H9 (cell line): ENCODE data around the gene ARID1A. TPM values are rescaled to one million over a fixed set of nuclear protein-coding genes. Genes with fewer than 3 reads are reported as not detected.

Source experiments
- DNase-seq: peaks from one replicate; pipeline ENCODE4 v3.0.0-alpha.2; 2017
- H2AFZ ChIP-seq: one replicate; pipeline ENCODE4 v1.6.1; 2013; ENCODE audit warnings: mild to moderate bottlenecking, low read length, control low read depth, moderate library complexity
- H2AK5ac ChIP-seq: 2 replicates; pipeline ENCODE4 v1.6.1; 2013; ENCODE audit warnings: low read length, control low read depth, mixed read lengths; ENCODE audit not compliant: insufficient read length
- H2BK120ac ChIP-seq: one replicate; pipeline ENCODE4 v1.6.1; 2013; ENCODE audit warnings: low read depth, mild to moderate bottlenecking, low read length, control low read depth, inconsistent platforms; ENCODE audit not compliant: poor library complexity, severe bottlenecking
- H2BK12ac ChIP-seq: 2 replicates; pipeline ENCODE4 v1.6.1; 2013; ENCODE audit warnings: low read length, control low read depth, mixed read lengths, low read depth; ENCODE audit not compliant: insufficient read length
- H2BK15ac ChIP-seq: 2 replicates; pipeline ENCODE4 v1.6.1; 2013; ENCODE audit warnings: low read depth, low read length, control low read depth
- H2BK20ac ChIP-seq: one replicate; pipeline ENCODE4 v1.6.1; 2013; ENCODE audit warnings: low read depth, mild to moderate bottlenecking, low read length, control low read depth, inconsistent platforms; ENCODE audit not compliant: poor library complexity, severe bottlenecking
- H2BK5ac ChIP-seq: 2 replicates; pipeline ENCODE4 v1.6.1; 2013; ENCODE audit warnings: low read length, control low read depth, mixed read lengths; ENCODE audit not compliant: insufficient read length
- H3K14ac ChIP-seq: 2 replicates; pipeline ENCODE4 v1.6.1; 2013; ENCODE audit warnings: low read length, control low read depth; ENCODE audit not compliant: insufficient read depth
- H3K18ac ChIP-seq: 2 replicates; pipeline ENCODE4 v1.6.1; 2013; ENCODE audit warnings: low read depth, mild to moderate bottlenecking, mixed read lengths, low read length, control low read depth; ENCODE audit not compliant: insufficient read length
- H3K23ac ChIP-seq: 2 replicates; pipeline ENCODE4 v1.6.1; 2013; ENCODE audit warnings: low read length, control low read depth, mixed read lengths, low read depth; ENCODE audit not compliant: insufficient read length
- H3K23me2 ChIP-seq: 2 replicates; pipeline ENCODE4 v1.6.1; 2013; ENCODE audit warnings: low read depth, mild to moderate bottlenecking, mixed read lengths, low read length, control low read depth; ENCODE audit not compliant: insufficient read length, poor library complexity, severe bottlenecking
- H3K27ac ChIP-seq: 2 replicates; pipeline ENCODE4 v1.5.1; 2013; ENCODE audit warnings: low read length, control low read depth, mixed read lengths, low read depth; ENCODE audit not compliant: insufficient read length
- H3K27me3 ChIP-seq: 2 replicates; pipeline ENCODE4 v1.6.1; 2013; ENCODE audit warnings: low read length, control low read depth, inconsistent platforms; ENCODE audit not compliant: insufficient read depth
- H3K4ac ChIP-seq: 2 replicates; pipeline ENCODE4 v1.6.1; 2013; ENCODE audit warnings: low read depth, mild to moderate bottlenecking, control low read depth, inconsistent platforms, low read length, moderate library complexity
- H3K4me1 ChIP-seq: 2 replicates; pipeline ENCODE4 v1.6.1; 2013; ENCODE audit warnings: low read length, control low read depth, inconsistent platforms; ENCODE audit not compliant: insufficient read depth
- H3K4me2 ChIP-seq: 2 replicates; pipeline ENCODE4 v1.6.1; 2013; ENCODE audit warnings: low read length, control low read depth, mixed read lengths; ENCODE audit not compliant: insufficient read length, insufficient read depth
- H3K56ac ChIP-seq: 2 replicates; pipeline ENCODE4 v1.6.1; 2013; ENCODE audit warnings: low read depth, mild to moderate bottlenecking, mixed read lengths, low read length, control low read depth; ENCODE audit not compliant: insufficient read length
- H3K79me1 ChIP-seq: 2 replicates; pipeline ENCODE4 v1.6.1; 2013; ENCODE audit warnings: low read depth, mild to moderate bottlenecking, moderate library complexity, low read length, control low read depth, inconsistent platforms; ENCODE audit not compliant: insufficient read depth, poor library complexity, severe bottlenecking
- H3K79me2 ChIP-seq: 2 replicates; pipeline ENCODE4 v1.6.1; 2013; ENCODE audit warnings: low read length, control low read depth, inconsistent platforms; ENCODE audit not compliant: insufficient read depth
- H3K9ac ChIP-seq: 2 replicates; pipeline ENCODE4 v1.6.1; 2013; ENCODE audit warnings: low read length, control low read depth, mixed read lengths; ENCODE audit not compliant: insufficient read length; ENCODE audit errors: extremely low read depth
- H3K9me3 ChIP-seq: one replicate; pipeline ENCODE4 v1.6.1; 2013; ENCODE audit warnings: low read depth, low read length, inconsistent platforms; ENCODE audit not compliant: control insufficient read depth
- H3T11ph ChIP-seq: one replicate; pipeline ENCODE4 v1.6.1; 2013; ENCODE audit warnings: mild to moderate bottlenecking, low read length, control low read depth, inconsistent platforms
- H4K20me1 ChIP-seq: one replicate; pipeline ENCODE4 v1.6.1; 2013; ENCODE audit not compliant: control insufficient read depth, insufficient read length, insufficient read depth
- H4K5ac ChIP-seq: 2 replicates; pipeline ENCODE4 v1.6.1; 2013; ENCODE audit warnings: low read depth, mild to moderate bottlenecking, mixed read lengths, low read length, control low read depth; ENCODE audit not compliant: insufficient read length
- H4K8ac ChIP-seq: replicated peaks from 2 replicates; pipeline ENCODE4 v1.6.1; 2013; ENCODE audit warnings: low read length, control low read depth, mixed read lengths, low read depth; ENCODE audit not compliant: insufficient read length
- H4K91ac ChIP-seq: 2 replicates; pipeline ENCODE4 v1.6.1; 2013; ENCODE audit warnings: low read depth, mild to moderate bottlenecking, moderate library complexity, mixed read lengths, low read length, control low read depth; ENCODE audit not compliant: insufficient read length
- H3K27ac Mint-ChIP-seq, 3 experiments: 2 replicates in 2 of 3; 3 replicates in 1 of 3; pipeline ENCODE4 v1.8.0; 2020 to 2021; ENCODE audit warnings: mixed read lengths in 3 of 3, mild to moderate bottlenecking in 1 of 3, moderate library complexity in 1 of 3
- H3K27me3 Mint-ChIP-seq: 2 replicates; pipeline ENCODE4 v1.8.0; 2021; ENCODE audit warnings: low read depth, mild to moderate bottlenecking, moderate library complexity, mixed read lengths
- H3K36me3 Mint-ChIP-seq, 3 experiments: 2 replicates in 2 of 3; 3 replicates in 1 of 3; pipeline ENCODE4 v1.8.0; 2020 to 2021; ENCODE audit warnings: low read depth in 3 of 3, mixed read lengths in 3 of 3; ENCODE audit not compliant: insufficient read depth in 1 of 3
- H3K4me1 Mint-ChIP-seq, 2 experiments: 2 replicates each; pipeline ENCODE4 v1.8.0; 2020; ENCODE audit warnings: mixed read lengths in 2 of 2
- H3K4me3 Mint-ChIP-seq, 2 experiments: 2 replicates in 1 of 2; 3 replicates in 1 of 2; pipeline ENCODE4 v1.8.0; 2020 to 2021; ENCODE audit warnings: mild to moderate bottlenecking in 2 of 2, mixed read lengths in 2 of 2, moderate library complexity in 1 of 2
- H3K9me3 Mint-ChIP-seq, 2 experiments: 2 replicates in 1 of 2; 3 replicates in 1 of 2; pipeline ENCODE4 v1.8.0; 2020; ENCODE audit warnings: mild to moderate bottlenecking in 2 of 2, mixed read lengths in 2 of 2, moderate library complexity in 1 of 2
- WGBS: extraction: QIAGEN DNeasy Blood & Tissue Kit; methylation state at CpG from one replicate; pipeline ENCODE4 v1.1.7; 2013; ENCODE audit warnings: missing lambda C conversion rate, low lambda C conversion rate, mixed read lengths; ENCODE audit not compliant: insufficient read length; ENCODE audit errors: extremely low coverage; 5-methylcytosine and 5-hydroxymethylcytosine counted together
- total RNA-seq: library from RNA; stranded (reverse); gene quantifications from 2 replicates; pipeline ENCODE4 v1.2.1, GENCODE V29; 2021
- TF ChIP-seq, protein P1 (sequence below): fragments of 200-600 bp; sonication (generic); conservative IDR thresholded peaks from 3 replicates; pipeline ENCODE4 v1.8.0; 2021; ENCODE audit warnings: antibody characterized with exemption, mild to moderate bottlenecking

The ARID1A gene
- total RNA-seq, 1 experiment from 2014 or later, result 147 TPM

GRCh38 chr1:26779098-26779668 is 83.4 kb downstream of the ARID1A start:
- H2BK5ac ChIP-seq, result no peak overlapping the region
- no peaks in the 10 kb centered on the region for H3K9me3 ChIP-seq
- no peak overlapping the region for H2BK20ac ChIP-seq
- Mint-ChIP-seq H3K4me1 (peaks cover 20 to 21% of the 10 kb centered on the region in 2 experiments), H3K36me3 (peaks cover 46 to 86% (median 75%) of the 10 kb centered on the region in 3 experiments), H3K27ac (no peak overlapping the region), H3K4me3 (no peak overlapping the region), H3K9me3 (no peaks in the 10 kb centered on the region), H3K27me3 (no peaks in the 10 kb centered on the region)
- no peaks in the 10 kb centered on the region for H4K20me1 ChIP-seq
- H3K79me1 ChIP-seq, result no peaks in the 10 kb centered on the region
- H2AK5ac ChIP-seq, result no peak overlapping the region
- H3K9ac ChIP-seq, result no peak overlapping the region
- H3T11ph ChIP-seq, result no peak overlapping the region
- H2BK12ac ChIP-seq, result no peak overlapping the region
- H3K79me2 ChIP-seq, result no peaks in the 10 kb centered on the region
- H3K27me3 ChIP-seq, result no peaks in the 10 kb centered on the region
- no peak overlapping the region for H4K5ac ChIP-seq
- no peak overlapping the region for H3K4me2 ChIP-seq
- DNase-seq, result no peak
- no peak overlapping the region for H2BK15ac ChIP-seq
- no peak overlapping the region for H3K56ac ChIP-seq
- no peak overlapping the region for H4K8ac ChIP-seq
- H2AFZ ChIP-seq, result no peak overlapping the region
- H3K4me1 ChIP-seq, result 0 out of 2 replicates have a peak, but pooled peaks cover 2% of the 10 kb centered on the region
- TF ChIP-seq, protein P1, sequence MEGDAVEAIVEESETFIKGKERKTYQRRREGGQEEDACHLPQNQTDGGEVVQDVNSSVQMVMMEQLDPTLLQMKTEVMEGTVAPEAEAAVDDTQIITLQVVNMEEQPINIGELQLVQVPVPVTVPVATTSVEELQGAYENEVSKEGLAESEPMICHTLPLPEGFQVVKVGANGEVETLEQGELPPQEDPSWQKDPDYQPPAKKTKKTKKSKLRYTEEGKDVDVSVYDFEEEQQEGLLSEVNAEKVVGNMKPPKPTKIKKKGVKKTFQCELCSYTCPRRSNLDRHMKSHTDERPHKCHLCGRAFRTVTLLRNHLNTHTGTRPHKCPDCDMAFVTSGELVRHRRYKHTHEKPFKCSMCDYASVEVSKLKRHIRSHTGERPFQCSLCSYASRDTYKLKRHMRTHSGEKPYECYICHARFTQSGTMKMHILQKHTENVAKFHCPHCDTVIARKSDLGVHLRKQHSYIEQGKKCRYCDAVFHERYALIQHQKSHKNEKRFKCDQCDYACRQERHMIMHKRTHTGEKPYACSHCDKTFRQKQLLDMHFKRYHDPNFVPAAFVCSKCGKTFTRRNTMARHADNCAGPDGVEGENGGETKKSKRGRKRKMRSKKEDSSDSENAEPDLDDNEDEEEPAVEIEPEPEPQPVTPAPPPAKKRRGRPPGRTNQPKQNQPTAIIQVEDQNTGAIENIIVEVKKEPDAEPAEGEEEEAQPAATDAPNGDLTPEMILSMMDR, result no peak
- no peak overlapping the region for H3K14ac ChIP-seq
- H3K23ac ChIP-seq, result no peak overlapping the region
- H4K91ac ChIP-seq, result no peak overlapping the region
- H3K27ac ChIP-seq, result no peak overlapping the region
- H3K18ac ChIP-seq, result no peak overlapping the region
- H3K23me2 ChIP-seq, result no peaks in the 10 kb centered on the region
- no peak overlapping the region for H2BK120ac ChIP-seq
- H3K4ac ChIP-seq, result no peak overlapping the region
- no CpG with 5 or more reads among the region's 11 CpGs for WGBS
